Liver (tissue), 9 donors: ENCODE results near the gene SDK2. TPM values are rescaled to one million over a fixed set of nuclear protein-coding genes. Genes with fewer than 3 reads are reported as not detected.
A peak's percentile ranks its signal among the peaks of the same experiment; 100 is the strongest.

Source experiments
- DNase-seq: peaks from one replicate; pipeline ENCODE4 v3.0.0-alpha.2; 2017; ENCODE audit warnings: low spot score
- H3K27ac ChIP-seq, 2 donors: one replicate each; pipeline ENCODE4 v1.7.0; 2013; ENCODE audit warnings: inconsistent platforms in 2 of 2, low read length in 2 of 2, control low read depth in 1 of 2, low read depth in 1 of 2, mild to moderate bottlenecking in 1 of 2
- H3K27me3 ChIP-seq, 4 donors: one replicate each; pipeline versions ENCODE4 v1.6.1 to v1.7.0; 2013; ENCODE audit warnings: low read length in 3 of 4, inconsistent platforms in 1 of 4, mild to moderate bottlenecking in 1 of 4, moderate library complexity in 1 of 4; ENCODE audit not compliant: control insufficient read depth in 4 of 4, insufficient read depth in 4 of 4
- H3K36me3 ChIP-seq, 4 donors: one replicate each; pipeline versions ENCODE4 v1.6.1 to v1.7.0; 2013; ENCODE audit warnings: low read length in 3 of 4, mild to moderate bottlenecking in 3 of 4, low read depth in 1 of 4, moderate library complexity in 1 of 4; ENCODE audit not compliant: control insufficient read depth in 4 of 4, insufficient read depth in 3 of 4
- H3K4me1 ChIP-seq, 4 donors: one replicate each; pipeline versions ENCODE4 v1.6.1 to v1.7.0; 2013; ENCODE audit warnings: low read length in 3 of 4, mild to moderate bottlenecking in 3 of 4, moderate library complexity in 1 of 4; ENCODE audit not compliant: control insufficient read depth in 4 of 4, insufficient read depth in 4 of 4
- H3K4me3 ChIP-seq, 3 donors: one replicate each; pipeline versions ENCODE4 v1.6.1 to v1.7.0; 2013; ENCODE audit warnings: low read length in 3 of 3, control low read depth in 1 of 3, low read depth in 1 of 3, mild to moderate bottlenecking in 1 of 3
- H3K9ac ChIP-seq, 2 donors: one replicate each; pipeline ENCODE4 v1.7.0; 2013; ENCODE audit warnings: low read length in 2 of 2, mild to moderate bottlenecking in 2 of 2, moderate library complexity in 2 of 2, control low read depth in 1 of 2, low read depth in 1 of 2
- H3K9me3 ChIP-seq, 4 donors: one replicate each; pipeline versions ENCODE4 v1.6.1 to v1.7.0; 2013; ENCODE audit warnings: low read length in 3 of 4; ENCODE audit not compliant: control insufficient read depth in 4 of 4
- CTCF ChIP-seq: fragments of 150-350 bp; IDR thresholded peaks from 2 replicates; pipeline ENCODE4 v1.5.1; 2017; ENCODE audit warnings: improper control_type of control experiment, low read depth, low read length; ENCODE audit not compliant: missing input control
- FOXA1 ChIP-seq: IDR thresholded peaks from 2 replicates; pipeline ENCODE4 v1.6.1; 2016; ENCODE audit warnings: antibody characterized with exemption
- FOXA2 ChIP-seq: IDR thresholded peaks from 2 replicates; pipeline ENCODE4 v1.6.1; 2016; ENCODE audit warnings: antibody characterized with exemption
- GABPA ChIP-seq, 2 donors: IDR thresholded peaks in 1 of 2; conservative IDR thresholded peaks in 1 of 2; 2 replicates each; pipeline ENCODE4 v1.6.1; 2016; ENCODE audit warnings: antibody characterized with exemption in 2 of 2, mild to moderate bottlenecking in 1 of 2, moderate library complexity in 1 of 2
- HNF4G ChIP-seq: IDR thresholded peaks from 2 replicates; pipeline ENCODE4 v1.6.1; 2016; ENCODE audit warnings: antibody characterized with exemption
- JUND ChIP-seq, 2 donors: IDR thresholded peaks; 2 replicates each; pipeline ENCODE4 v1.6.1; 2016; ENCODE audit warnings: antibody characterized with exemption in 2 of 2
- NR2F2 ChIP-seq: IDR thresholded peaks from 2 replicates; pipeline ENCODE4 v1.6.1; 2016; ENCODE audit warnings: antibody characterized with exemption
- RAD21 ChIP-seq, 2 donors: IDR thresholded peaks; 2 replicates each; pipeline ENCODE4 v1.6.1; 2016; ENCODE audit warnings: antibody characterized with exemption in 2 of 2, mild to moderate bottlenecking in 2 of 2
- RXRA ChIP-seq, 2 donors: IDR thresholded peaks; 2 replicates each; pipeline ENCODE4 v1.6.1; 2017 to 2018; ENCODE audit warnings: antibody characterized with exemption in 2 of 2, mild to moderate bottlenecking in 1 of 2
- SP1 ChIP-seq: IDR thresholded peaks from 2 replicates; pipeline ENCODE4 v1.6.1; 2018; ENCODE audit warnings: antibody characterized with exemption, mild to moderate bottlenecking
- TAF1 ChIP-seq: conservative IDR thresholded peaks from 2 replicates; pipeline ENCODE4 v1.6.1; 2016; ENCODE audit warnings: antibody characterized with exemption, mild to moderate bottlenecking
- YY1 ChIP-seq: IDR thresholded peaks from 2 replicates; pipeline ENCODE4 v1.6.1; 2016; ENCODE audit warnings: antibody characterized with exemption, mild to moderate bottlenecking
- WGBS: extraction: QIAGEN DNeasy Blood & Tissue Kit; methylation state at CpG from one replicate; pipeline ENCODE4 v1.1.7; 2013; 5-methylcytosine and 5-hydroxymethylcytosine counted together
- polyA plus RNA-seq, 2 donors: library from polyadenylated mRNA; stranded (reverse) in 1 of 2; unstranded in 1 of 2; fragments of 200-250 nt in 1 of 2; fragments of >200 nt in 1 of 2; fragmentation: Nextera tagmentation in 1 of 2; extraction: Ambion mirVana in 1 of 2; gene quantifications; one replicate each; pipeline versions ENCODE4 v1.2.1 to v1.2.3, GENCODE V29; 2013 to 2015
- total RNA-seq, 2 donors: library from RNA; depleted of rRNA; stranded (reverse); fragments of >200 nt; gene quantifications; one replicate each; pipeline ENCODE4 v1.2.3, GENCODE V29; 2014
- TF ChIP-seq, protein P1 (sequence below): IDR thresholded peaks from 2 replicates; pipeline ENCODE4 v1.6.1; 2016; ENCODE audit warnings: antibody characterized with exemption, mild to moderate bottlenecking
- TF ChIP-seq, protein P2 (sequence below): IDR thresholded peaks from 2 replicates; pipeline ENCODE4 v1.6.1; 2016; ENCODE audit warnings: antibody characterized with exemption
- donor health status: healthy.
- donor health status: healthy.
- donor health status: healthy.
- donor health status: healthy.
- donor health status: healthy.

SDK2 gene
- total and polyA plus RNA-seq, 4 donors, result 0.05 to 0.42 (median 0.10) TPM

DNA sequence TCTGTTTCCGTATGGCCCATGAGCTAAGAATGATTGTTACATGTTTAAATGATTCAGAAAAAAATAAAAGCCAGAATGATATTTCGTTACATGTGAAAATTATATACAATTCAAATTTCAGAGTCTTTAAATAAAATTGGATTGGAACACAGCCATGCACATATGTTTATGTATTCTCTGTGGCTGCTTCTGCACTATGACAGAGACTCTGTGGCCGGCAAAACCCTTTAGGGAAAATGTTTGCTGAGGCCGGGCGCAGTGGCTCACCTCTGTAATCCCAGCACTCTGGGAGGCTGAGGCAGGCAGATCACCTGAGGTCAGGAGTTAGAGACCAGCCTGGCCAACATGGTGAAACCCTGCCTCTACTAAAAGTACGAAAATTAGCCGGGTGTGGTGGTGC, 316.6 kb downstream of the SDK2 start:
- no peak overlapping the region for H3K4me3 ChIP-seq
- no peak overlapping the region for H3K27ac ChIP-seq
- 91% methylated on average over 7 of the region's 7 CpGs for WGBS
- H3K36me3 ChIP-seq, result no peaks in the 10 kb centered on the region
- no peak overlapping the region for H3K9ac ChIP-seq
- TF ChIP-seq FOXA2 (no peak), CTCF (no peak), SP1 (no peak), NR2F2 (no peak), FOXA1 (no peak), GABPA (IDR thresholded peaks at IDR 0.05 in 1 of 2, conservative IDR thresholded peaks at IDR 0.05 in 1 of 2) (no peak), YY1 (no peak), TAF1 (no peak), HNF4G (no peak), RXRA (IDR thresholded peaks at IDR 0.05) (no peak), RAD21 (IDR thresholded peaks at IDR 0.05) (no peak), JUND (IDR thresholded peaks at IDR 0.05) (no peak)
- TF ChIP-seq, protein P1, sequence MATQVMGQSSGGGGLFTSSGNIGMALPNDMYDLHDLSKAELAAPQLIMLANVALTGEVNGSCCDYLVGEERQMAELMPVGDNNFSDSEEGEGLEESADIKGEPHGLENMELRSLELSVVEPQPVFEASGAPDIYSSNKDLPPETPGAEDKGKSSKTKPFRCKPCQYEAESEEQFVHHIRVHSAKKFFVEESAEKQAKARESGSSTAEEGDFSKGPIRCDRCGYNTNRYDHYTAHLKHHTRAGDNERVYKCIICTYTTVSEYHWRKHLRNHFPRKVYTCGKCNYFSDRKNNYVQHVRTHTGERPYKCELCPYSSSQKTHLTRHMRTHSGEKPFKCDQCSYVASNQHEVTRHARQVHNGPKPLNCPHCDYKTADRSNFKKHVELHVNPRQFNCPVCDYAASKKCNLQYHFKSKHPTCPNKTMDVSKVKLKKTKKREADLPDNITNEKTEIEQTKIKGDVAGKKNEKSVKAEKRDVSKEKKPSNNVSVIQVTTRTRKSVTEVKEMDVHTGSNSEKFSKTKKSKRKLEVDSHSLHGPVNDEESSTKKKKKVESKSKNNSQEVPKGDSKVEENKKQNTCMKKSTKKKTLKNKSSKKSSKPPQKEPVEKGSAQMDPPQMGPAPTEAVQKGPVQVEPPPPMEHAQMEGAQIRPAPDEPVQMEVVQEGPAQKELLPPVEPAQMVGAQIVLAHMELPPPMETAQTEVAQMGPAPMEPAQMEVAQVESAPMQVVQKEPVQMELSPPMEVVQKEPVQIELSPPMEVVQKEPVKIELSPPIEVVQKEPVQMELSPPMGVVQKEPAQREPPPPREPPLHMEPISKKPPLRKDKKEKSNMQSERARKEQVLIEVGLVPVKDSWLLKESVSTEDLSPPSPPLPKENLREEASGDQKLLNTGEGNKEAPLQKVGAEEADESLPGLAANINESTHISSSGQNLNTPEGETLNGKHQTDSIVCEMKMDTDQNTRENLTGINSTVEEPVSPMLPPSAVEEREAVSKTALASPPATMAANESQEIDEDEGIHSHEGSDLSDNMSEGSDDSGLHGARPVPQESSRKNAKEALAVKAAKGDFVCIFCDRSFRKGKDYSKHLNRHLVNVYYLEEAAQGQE, result no peak
- TF ChIP-seq, protein P2, sequence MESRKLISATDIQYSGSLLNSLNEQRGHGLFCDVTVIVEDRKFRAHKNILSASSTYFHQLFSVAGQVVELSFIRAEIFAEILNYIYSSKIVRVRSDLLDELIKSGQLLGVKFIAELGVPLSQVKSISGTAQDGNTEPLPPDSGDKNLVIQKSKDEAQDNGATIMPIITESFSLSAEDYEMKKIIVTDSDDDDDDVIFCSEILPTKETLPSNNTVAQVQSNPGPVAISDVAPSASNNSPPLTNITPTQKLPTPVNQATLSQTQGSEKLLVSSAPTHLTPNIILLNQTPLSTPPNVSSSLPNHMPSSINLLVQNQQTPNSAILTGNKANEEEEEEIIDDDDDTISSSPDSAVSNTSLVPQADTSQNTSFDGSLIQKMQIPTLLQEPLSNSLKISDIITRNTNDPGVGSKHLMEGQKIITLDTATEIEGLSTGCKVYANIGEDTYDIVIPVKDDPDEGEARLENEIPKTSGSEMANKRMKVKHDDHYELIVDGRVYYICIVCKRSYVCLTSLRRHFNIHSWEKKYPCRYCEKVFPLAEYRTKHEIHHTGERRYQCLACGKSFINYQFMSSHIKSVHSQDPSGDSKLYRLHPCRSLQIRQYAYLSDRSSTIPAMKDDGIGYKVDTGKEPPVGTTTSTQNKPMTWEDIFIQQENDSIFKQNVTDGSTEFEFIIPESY, result no peak
- H3K9me3 ChIP-seq, result no peaks in the 10 kb centered on the region
- no peaks in the 10 kb centered on the region for H3K27me3 ChIP-seq
- no peak for DNase-seq
- no peaks in the 10 kb centered on the region for H3K4me1 ChIP-seq

- no peak overlapping the region for H3K9ac ChIP-seq
- no peaks in the 10 kb centered on the region for H3K9me3 ChIP-seq
- H3K36me3 ChIP-seq, result no peaks in the 10 kb centered on the region
- H3K4me1 ChIP-seq, result no peaks in the 10 kb centered on the region
- 45% methylated on average over 4 of the region's 4 CpGs for WGBS
- no peak overlapping the region for H3K4me3 ChIP-seq
- no peak for DNase-seq
- no peak overlapping the region for H3K27ac ChIP-seq
- H3K27me3 ChIP-seq, result no peaks in the 10 kb centered on the region
- TF ChIP-seq RAD21 (IDR thresholded peaks at IDR 0.05), result peak; percentile 25 to 38
- no peak for TF ChIP-seq YY1
- no peak for TF ChIP-seq TAF1
Measured at GRCh38 chr17:73325527-73325842, 318.8 kb downstream of the SDK2 start.
